Middle frontal gyrus (tissue), 1 donor: ENCODE measurements around the gene FAM81A.
"Not testable (repeated sequence)": the region's sequence is repeated elsewhere in the genome, so short reads cannot be mapped to it uniquely, and the experiment has no call there.

Experiments used
- DNase-seq: peaks from one replicate; pipeline ENCODE4 v3.0.0-alpha.2; 2015; ENCODE audit warnings: low spot score; ENCODE audit errors: extremely low spot score

The FAM81A gene

GRCh38 chr15:59484399-59484798, 46.4 kb downstream of the FAM81A start:
- DNase-seq, result no peak

DNA sequence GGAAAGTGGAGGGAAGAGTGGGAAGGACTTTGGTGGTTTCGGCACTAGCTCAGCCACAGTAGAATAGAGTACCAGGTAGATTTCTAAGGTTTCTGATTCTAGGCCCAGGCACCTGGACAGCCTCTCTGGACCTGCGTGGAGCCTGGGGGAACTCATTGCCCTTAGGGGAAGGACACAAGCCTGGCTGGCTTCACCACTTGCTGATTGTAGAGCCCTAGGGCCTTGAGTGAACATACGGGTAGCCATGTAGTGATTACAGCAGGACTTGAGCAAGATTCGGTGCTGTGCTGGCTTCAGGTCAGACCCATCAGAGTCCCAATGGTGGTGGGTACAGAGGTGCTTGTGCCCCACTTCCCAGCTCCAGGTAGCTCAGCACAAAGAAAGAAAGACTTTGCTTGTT, 47.0 kb downstream of the FAM81A start:
- DNase-seq, result no peak

- DNase-seq, result not testable (repeated sequence)
These were observed 51.5 kb downstream of the FAM81A start for GRCh38 chr15:59489485-59489884.

DNA sequence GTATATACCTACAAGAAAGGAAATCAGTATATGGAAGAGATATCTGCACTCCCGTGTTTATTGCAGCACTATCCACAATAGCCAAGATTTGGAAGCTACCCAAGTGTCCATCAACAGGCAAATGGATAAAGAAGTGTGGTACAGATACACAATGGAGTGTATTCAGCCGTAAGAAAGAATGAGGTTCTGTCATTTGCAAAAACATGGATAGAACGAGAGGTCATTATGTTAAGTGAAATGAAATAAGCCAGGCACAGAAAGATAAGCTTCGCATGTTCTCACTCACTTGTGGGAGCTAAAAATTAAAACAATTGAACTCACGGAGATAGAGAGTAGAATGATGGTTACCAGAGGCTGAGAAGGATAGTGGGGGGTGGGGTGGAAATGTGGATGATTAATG, 53.1 kb downstream of the FAM81A start:
- DNase-seq, result no peak

- peak; percentile 73 for DNase-seq
These were observed 54.7 kb downstream of the FAM81A start for GRCh38 chr15:59492389-59493377.

DNA sequence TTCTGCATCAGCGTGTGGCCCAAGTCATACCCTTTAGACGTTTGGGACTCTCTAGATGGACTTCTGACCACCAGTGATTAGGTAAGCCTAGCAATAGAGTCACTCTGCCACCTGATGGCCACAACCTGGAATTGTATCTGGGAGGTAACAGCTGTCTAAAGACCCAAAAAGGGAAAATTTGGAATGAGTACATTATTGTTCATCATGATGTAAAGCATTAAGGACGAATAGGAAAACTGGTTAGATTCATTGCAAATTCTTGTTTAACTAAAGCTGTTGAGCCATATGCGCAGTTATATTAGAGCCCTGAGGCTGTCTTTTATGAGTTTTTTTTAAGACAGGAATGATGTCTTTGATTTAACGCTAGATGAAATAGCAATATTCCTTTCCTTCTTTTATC, 63.6 kb downstream of the FAM81A start:
- no peak for DNase-seq

GRCh38 chr15:59515190-59515589, 77.2 kb downstream of the FAM81A start:
- DNase-seq, result no peak

DNA sequence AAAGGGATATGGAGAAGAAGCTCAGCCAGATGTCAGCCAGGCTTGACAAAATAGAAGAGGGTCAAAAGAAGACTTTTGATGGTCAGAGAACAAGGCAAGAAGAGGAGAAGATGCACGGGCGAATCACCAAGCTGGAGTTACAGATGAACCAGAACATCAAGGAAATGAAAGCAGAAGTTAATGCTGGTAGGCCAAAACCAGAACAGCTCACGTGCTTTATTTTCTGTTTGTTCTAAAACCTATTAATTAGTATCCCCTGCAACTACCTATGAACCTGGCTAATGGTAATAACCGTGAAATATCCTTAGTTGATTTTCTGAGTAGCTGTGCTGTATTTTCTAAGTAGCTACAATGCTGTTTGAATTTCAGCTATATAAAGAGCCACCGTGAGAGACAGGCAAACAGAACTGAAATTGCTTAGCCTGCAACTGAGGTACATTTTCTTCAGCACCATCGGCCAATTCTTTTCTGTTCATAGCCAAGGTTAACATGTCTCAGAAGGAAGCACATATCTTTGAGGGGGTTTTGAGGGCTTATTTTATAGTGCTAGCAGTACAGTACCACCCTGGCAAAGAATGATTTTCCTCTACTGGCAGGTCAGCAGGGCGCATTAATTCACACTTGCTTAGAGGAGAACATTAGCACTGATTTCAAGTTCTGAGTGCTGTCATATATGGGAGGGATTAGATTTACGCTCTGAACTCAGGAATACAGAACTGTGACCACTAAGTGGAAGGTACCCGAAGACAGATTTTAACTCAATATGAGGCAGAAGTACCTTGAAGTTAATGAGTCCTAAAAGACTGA, 78.9 kb downstream of the FAM81A start:
- no peak for DNase-seq

- no peak for DNase-seq
These were observed 81.3 kb downstream of the FAM81A start for GRCh38 chr15:59519329-59519728.

DNA sequence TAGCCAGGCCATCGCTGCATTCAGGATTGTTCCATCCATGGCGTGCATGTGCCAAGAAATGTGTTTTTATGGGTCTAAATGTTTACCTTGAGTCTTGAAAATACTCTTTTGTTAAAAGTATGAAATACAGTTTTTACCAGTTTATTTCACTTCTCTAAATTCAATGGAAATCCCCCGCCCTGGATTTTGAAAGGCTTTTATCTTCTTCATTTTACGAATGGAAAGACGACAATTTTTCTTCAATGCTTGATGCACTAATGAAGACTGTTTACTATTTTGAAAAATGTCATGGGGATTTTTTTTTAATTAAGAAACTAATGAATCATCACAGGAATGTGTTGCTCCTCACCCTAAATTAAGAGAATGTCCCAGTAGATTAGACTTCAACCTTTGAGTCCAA, 83.5 kb downstream of the FAM81A start:
- DNase-seq, result no peak

- DNase-seq, result no peak
These were observed 85.0 kb downstream of the FAM81A start for GRCh38 chr15:59522988-59523461.

- no peak for DNase-seq
These were observed 85.7 kb downstream of the FAM81A start for GRCh38 chr15:59523702-59524101.

DNA sequence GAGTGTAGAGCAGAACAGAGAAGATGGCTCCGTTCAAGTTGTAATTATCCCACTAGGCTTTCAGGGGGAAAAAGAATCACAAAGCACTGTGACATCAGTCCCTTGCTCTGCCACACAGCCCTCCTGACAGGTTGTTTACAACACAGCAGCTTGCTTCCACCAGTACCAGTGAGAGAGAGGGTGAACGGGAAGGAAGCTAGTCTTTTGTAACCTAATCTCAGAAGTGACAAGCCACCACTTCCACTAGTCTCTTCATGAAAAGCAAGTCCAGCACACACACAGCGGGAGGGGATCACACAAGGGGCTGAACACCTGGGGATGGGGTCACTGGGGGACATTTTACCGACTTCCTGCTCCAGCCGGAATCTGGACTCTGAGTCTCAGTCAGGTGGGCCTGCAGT, 86.3 kb downstream of the FAM81A start:
- no peak for DNase-seq

DNA sequence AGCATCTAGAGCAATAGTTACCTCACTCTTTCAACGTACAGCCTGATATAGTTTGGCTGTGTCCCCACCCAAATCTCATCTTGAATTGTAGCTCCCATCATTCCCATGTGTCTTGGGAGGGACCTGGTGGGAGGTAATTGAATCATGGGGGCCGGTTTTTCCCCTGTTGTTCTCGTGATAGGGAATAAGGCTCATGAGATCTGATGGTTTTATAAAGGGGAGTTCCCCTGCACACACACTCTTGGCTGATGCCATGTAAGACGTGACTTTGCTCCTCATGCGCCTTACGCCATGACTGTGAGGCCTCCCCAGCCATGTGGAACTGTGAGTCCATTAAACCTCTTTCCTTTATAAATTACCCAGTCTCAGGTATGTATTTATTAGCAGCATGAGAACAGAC, 88.5 kb downstream of the FAM81A start:
- DNase-seq, result not testable (repeated sequence)

DNA sequence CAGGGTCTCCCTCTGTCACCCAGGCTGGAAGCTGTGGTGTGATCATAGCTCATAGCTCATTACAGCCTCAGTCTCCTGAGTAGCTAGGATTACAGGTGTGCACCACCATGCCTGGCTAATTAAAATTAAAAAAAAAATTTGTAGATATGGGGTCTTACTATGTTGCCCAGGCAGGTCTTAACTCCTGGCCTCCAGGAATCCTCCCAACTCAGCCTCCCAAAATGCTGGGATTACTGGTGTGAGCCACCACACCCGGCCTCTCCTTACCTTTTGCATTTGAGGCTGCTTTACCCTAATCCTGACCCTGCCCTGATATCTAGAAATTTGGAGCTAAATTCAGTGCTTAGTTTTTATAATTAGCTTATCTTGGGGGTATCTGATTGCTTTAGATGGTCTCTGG, 90.4 kb downstream of the FAM81A start:
- no peak for DNase-seq

GRCh38 chr15:59528961-59529402, 91.0 kb downstream of the FAM81A start:
- DNase-seq, result peak; percentile 93

DNA sequence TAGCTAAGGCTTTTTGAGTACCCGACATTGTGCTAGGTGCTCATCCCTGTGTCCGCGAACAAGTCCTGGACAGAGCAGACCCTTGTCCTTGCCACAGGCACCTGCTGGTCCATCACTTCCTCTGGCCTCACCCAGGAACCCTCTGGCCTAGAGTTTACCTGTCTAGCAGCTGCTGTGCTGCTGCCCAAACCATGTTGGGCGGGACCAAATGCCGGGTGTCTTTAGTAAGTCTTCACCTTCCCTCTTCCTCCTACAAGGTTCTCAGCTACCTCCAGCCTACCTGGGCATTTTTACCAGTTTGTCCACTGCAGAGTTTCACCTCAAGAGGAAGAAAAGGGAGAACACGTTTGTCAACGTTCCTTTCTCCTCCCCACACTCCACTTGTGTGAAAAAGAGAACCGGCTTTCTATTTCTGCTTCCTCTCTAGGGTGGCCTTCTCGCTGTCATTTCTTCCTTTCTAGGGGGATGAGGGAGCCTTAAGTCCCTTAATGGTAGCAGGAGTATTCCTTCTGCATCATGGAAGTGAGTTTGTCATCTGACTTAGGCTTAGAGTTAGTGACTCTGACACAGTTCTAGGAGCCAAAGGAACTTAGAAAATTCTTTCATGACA, 93.2 kb downstream of the FAM81A start:
- DNase-seq, result no peak

GRCh38 chr15:59532770-59533379, 94.9 kb downstream of the FAM81A start:
- DNase-seq, result no peak

DNA sequence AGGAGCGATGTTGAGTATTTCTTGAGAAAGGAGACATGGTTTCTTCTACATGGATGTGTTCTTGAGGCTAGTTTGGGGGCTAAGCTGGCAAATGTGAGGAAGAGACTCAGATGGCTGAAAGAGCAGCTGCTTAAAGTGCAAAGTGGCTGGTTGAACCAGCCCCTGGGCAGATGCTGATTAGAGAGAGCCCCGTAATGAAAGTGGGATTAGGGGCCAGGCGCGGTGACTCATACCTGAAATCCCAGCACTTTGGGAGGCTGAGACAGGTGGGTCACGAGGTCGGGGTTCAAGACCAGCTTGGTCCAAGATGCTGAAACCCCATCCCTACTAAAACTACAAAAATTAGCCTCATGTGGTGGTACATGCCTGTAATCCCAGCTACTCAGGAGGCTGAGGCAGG, 98.6 kb downstream of the FAM81A start:
- no peak for DNase-seq

DNA sequence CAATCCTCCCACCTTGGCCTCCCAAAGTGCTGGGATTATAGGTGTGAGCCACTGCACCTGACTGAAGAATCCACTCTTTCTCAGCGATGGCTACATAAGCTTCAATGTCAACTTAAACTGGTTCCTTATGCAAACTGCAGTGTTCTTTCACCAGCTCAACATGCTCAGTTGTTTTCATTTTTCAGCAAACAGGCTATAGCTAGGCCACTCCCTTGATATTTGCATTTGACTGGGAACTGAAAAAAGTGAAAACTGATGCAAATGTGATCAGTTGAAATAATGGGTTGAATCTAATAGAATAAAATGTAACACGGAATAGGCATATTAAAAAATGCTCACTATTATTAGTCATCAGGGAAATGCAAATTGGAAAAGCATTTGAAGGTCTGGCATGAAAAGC, 99.4 kb downstream of the FAM81A start:
- DNase-seq, result no peak

GRCh38 chr15:59538494-59538893, 100.5 kb downstream of the FAM81A start:
- no peak for DNase-seq
